ENCODE results near the gene BPGM.
"Not testable (repeated sequence)": the region's sequence is repeated elsewhere in the genome, so short reads cannot be mapped to it uniquely, and the experiment has no call there.

Gene BPGM

DNA sequence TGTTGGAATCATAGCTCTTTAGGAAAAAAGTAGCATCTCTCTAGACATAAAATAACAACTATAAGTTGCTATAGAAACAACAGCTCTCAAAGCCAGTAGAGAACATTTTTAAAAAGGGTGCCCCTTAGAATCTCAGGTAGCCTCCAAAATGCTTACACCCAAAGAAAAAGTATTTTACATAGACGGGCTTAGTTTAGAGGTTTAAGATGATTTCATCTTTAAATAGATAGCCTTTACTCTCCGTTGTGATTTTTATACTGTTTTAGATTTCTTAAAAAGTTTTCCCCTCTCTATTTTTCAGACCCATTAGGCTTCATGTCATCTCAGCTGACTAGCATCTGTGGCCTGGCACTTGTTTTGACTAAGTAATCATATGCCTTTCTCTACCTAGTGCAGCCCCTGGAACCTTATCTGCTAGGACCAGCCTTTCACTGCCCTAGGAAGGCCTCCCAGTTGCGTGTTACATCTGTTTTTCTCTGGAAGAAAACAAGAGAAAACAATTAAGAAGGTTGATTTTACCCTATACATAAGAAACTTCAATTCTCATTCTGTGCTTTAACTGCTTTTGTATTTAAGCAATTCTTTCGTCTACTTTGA, 6.9 kb upstream of the BPGM start:
- no peak for TF ChIP-seq CTCF (conservative IDR thresholded peaks at IDR 0.05; ENCODE audit: low read depth, low read length)
- H3K4me3 ChIP-seq (ENCODE audit: low read length): no peak overlapping the region

GRCh38 chr7:134640842-134641715, 5.6 kb upstream of the BPGM start:
- TF ChIP-seq CTCF (conservative IDR thresholded peaks at IDR 0.05; ENCODE audit: low read depth, low read length): no peak
- H3K4me3 ChIP-seq (ENCODE audit: low read length): no peak overlapping the region
- no peak for DNase-seq (ENCODE audit: low read depth)

More for the DNA sequence above, 6.9 kb upstream of the BPGM start:
- DNase-seq (ENCODE audit: low read depth): no peak

GRCh38 chr7:134641981-134642380, 4.7 kb upstream of the BPGM start:
- not testable (repeated sequence) for H3K4me3 ChIP-seq (ENCODE audit: low read length); DNase-seq (ENCODE audit: low read depth)

DNA sequence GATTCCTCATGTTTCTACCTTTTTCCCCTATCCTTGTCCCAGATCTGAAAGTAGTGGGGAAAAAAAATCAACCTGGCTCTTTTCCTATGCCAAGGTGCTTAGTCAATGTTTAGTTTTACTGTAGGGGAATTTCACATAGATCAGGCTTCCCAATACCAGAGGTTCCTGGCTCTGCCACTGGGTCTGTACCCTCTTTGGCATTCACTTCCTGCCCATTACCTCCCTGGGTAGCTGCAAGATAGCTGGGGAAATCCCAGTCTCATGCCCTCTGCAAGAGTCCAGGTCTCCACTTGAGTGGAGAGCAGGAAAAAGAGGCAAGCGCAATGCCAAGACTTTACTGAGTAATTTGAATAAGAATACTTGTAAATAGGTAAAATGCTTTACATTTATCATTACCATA, 3.5 kb upstream of the BPGM start:
- no peak for TF ChIP-seq CTCF (conservative IDR thresholded peaks at IDR 0.05; ENCODE audit: low read depth, low read length)
- no peak for DNase-seq (ENCODE audit: low read depth)

GRCh38 chr7:134645478-134645877, 1.2 kb upstream of the BPGM start:
- TF ChIP-seq CTCF (conservative IDR thresholded peaks at IDR 0.05; ENCODE audit: low read depth, low read length): no peak
- H3K4me3 ChIP-seq (ENCODE audit: low read length): peak overlapping the region; percentile 96
- DNase-seq (ENCODE audit: low read depth): no peak

More for the DNA sequence above, 3.5 kb upstream of the BPGM start:
- H3K4me3 ChIP-seq (ENCODE audit: low read length): no peak overlapping the region

- DNase-seq (ENCODE audit: low read depth): no peak
- no peak for TF ChIP-seq CTCF (conservative IDR thresholded peaks at IDR 0.05; ENCODE audit: low read depth, low read length)
Observed at GRCh38 chr7:134645935-134646334, 718 bp upstream of the BPGM start.

DNA sequence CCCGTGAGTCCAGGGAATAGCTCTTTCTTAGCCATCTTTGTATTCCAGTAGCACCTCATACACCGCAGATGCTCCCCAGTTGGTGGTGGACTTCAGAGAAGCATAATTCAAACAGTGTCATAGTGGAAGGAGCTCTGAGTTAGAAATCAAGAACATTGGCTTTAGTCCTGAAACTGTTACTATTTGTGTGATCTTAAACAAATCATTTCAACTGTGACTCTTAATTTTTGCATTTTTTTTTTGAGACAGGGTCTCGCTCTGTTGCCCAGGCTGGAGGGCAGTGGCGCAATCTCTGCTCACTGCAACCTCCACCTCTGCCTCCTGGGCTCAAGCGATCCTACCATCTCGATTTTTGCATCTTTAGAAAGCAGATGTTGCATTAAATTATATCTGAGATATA, 1.8 kb downstream of the BPGM start:
- no peak for DNase-seq (ENCODE audit: low read depth)
- no peak overlapping the region for H3K4me3 ChIP-seq (ENCODE audit: low read length)
- no peak for TF ChIP-seq CTCF (conservative IDR thresholded peaks at IDR 0.05; ENCODE audit: low read depth, low read length)

More at GRCh38 chr7:134645935-134646334, 718 bp upstream of the BPGM start:
- H3K4me3 ChIP-seq (ENCODE audit: low read length): peak overlapping the region; percentile 96

Measured in retinal pigment epithelial cell (primary cell).